Bone marrow (tissue), 2 donors: ENCODE results near the gene RBM28.
"Not testable (repeated sequence)": the region's sequence is repeated elsewhere in the genome, so short reads cannot be mapped to it uniquely, and the experiment has no call there.

Source experiments
- DNase-seq, 2 donors: peaks; one replicate each; lab custom pipeline; 2025; lab: John Stamatoyannopoulos, UW

RBM28 gene

DNA sequence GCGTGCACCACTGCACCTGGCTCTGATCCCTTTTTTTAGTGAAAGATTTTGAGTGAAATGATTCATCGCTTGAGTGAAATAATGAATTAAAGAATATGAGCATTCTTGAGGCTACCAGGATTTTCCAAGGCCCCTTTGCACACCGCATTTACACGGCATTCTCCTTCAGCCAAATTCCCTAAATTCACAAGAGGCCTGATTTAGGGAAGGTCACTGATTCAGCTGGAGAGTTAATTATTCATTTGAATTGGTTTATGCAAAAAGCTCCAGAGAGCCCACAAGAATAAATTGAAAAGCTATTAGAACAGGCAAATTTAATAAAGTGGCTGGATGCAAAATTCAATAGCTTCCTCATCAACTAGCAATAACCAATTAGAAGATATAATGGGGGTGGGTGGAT lies 56.2 kb downstream of the RBM28 start:
- no peak for DNase-seq

DNA sequence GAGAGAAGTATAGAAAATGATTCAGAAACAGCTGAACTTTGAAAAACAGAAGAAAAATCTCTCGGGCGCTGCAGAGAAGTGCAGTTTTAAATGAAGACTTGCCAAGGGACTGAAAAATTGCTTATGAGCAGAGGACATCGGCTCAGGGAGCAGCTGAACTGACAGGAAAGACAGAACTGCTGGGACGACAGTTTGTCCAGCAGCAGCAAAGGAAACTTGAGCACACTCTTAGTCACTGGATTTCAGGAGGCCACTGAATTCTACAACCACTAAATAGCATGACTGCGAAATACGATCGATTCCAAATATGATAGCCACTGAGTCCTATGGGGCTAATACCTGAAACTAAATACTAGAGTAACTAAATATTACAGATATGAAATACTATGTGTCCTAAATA lies 59.6 kb downstream of the RBM28 start:
- DNase-seq = no peak

DNA sequence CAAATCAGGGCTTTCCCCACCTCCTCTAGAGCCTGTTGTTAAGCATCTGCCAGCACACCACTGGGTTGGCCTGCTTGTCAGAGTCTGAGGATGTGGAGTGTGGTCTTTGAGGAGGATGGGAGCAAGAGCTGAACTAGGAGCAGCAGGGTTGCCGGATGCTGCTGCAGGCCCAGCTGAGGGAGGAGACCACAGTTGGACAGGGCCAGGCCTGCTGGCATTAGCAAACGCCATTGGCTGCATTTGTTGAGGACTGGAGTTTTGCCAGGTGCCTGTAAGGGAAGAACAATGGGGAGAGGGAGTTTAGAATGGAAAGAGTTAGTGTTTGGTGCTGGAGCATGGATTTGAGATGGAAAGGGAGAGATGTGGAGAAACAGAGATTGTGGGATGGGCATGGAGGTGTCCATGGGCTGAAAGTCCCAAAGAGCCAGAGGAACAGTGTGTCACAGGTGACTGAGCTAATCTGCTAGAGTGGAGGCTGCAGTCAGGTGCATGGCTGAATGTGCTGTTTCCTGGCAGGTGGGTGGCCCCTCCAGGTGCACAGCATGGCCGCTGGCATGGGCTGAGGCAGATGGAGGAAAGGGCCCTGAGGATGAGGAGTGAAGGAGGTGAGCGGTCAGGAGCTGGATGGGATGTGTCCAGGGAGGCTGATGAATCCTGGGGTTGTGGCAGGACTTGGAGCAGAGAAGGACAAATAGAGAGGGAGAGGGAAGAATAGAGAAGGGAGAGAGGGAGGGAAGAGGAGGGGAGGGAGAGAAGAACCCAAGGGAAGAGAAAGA lies 61.9 kb downstream of the RBM28 start:
- no peak for DNase-seq

DNA sequence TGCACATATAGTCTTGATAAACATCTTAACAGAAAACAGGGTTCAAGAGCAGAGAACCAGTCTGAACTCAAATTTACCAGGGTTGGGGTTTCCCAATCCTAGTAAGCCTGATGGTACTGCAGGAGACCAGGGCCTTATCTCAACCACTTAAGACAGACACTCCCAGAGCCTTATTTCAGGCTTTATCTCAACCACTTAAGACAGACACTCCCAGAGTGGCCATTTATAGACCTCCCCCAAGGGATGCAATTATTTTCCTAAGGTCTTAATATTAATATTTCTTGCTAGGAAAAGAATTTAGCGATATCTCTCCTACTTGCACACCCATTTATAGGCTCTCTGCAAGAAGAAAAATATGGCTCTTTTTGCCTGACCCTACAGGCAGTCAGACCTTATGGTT lies 63.3 kb downstream of the RBM28 start:
- not testable (repeated sequence) for DNase-seq

DNA sequence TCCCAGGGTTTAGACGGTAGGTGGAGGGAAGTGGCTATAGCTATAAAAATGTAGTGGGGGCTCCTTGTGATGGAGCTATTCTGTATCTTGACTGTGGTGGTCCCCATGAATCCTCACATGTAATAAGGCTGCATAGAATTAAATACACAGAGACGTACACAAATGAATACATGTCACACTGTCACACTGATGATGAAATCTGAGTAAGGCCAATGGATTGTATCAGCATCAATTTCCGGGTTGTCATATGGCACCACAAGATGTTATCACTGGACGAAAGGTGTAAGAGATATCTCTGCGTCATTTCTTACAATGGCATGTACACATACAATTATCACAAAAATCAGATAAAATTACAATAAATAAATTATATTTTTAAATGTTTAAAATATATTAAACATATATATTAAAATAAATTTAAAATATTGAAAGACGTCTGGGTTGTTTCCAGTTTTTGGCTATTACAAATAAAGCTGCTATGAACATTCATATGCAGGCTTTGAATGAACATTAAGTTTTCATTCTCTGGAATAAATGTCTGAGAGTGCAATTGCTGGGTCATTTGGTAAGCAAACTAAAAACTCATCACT lies 64.5 kb downstream of the RBM28 start:
- no peak for DNase-seq

DNA sequence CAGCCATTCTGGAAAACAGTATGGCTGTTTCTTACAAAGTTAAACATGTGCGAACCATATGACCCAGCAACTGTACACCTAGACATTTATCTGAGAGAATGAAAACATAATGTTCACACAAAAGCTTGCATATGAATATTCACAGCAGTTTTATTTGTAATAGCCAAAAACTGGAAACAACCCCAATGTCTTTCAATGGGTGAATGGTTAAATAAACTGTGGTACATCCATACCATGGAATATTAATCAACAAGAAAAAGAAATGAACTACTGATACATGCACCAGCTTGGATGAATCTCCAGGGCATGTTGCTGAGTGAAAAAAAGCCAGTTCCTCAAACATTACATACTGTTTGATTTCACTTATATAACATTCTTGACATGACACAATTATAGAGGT lies 65.3 kb downstream of the RBM28 start:
- no peak for DNase-seq

DNA sequence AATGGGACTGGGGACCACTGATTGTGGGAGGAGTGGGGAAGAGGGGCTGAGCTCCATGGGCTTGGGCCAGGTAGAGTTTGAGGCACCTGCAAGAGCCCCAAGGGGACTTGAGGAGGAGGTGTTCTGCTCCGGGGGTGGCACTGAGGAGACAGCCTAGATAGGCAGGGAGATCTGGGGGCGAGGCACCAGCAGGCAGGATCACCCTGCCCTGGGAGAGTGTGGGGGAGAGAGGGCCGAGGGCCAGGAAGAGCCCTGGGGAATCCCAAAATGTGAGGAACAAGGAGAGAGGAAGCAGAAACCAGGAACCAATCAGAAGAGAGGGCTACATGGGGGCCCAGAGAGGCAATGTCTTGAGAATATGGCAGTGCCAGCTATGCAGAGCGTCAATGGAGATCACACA lies 68.0 kb downstream of the RBM28 start:
- DNase-seq = no peak

DNA sequence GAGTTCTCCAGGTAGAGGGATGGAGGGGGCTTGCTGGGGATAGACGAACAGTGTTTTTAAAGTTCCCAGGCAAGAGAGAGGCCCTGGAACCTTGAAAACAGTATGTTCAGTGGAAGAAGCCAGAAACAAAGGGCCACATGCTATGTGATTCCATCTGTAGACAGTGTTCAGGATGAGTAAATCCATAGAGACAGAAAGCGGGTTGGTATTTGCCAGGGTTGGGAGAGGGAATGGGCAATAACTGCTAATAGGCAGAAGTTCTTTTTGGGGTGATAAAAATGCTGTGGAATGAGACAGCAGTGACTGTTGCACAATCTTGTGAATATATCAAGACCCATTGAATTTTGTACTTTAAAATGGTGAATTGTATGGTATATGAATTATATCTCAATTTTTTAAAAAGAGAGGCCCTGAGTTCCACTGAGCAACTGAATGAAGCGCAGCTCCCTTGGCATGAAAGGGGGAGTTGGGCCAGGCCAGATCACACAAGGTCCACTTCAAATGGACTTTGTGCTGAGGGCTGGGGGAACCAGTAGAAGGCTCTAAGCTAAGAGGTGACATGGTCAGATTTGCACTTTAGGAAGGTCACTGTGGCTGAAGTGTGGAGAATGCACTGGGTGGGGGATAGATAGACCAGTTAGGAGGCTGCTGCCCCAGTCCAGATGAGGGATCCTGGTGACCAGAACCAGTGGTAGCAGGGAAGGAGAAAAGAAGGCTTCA lies 68.7 kb downstream of the RBM28 start:
- no peak for DNase-seq

DNA sequence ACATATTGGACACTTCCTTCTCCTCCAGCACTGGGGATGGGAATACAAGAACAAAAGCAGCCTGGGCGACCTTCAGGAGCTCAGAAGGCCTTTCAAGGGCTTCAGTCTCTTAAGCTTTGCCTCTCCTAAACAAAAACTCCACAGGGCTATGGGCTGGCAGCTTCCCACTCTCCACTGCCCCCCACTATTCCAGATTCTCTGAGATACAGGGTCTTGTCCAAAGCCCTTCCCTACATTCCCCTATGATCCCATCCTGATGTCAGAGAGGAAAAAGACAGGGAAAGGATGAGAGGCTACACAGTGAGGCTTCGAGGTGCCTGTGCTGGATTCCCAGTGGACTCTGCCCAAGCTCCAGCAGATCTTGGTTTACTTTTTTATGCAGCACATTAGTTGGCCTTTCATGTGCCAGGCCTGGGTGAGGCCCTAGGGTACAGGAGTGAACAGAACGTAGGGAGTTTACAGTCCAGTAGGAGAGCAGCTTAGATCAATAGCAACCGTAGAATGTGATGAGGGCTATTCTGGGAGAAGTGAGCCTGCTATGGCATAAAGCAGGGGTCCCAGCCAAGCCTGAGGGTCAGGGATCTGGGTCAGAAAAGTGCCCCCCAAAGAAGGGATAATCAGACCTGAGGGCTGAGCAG lies 69.3 kb downstream of the RBM28 start:
- DNase-seq = no peak

DNA sequence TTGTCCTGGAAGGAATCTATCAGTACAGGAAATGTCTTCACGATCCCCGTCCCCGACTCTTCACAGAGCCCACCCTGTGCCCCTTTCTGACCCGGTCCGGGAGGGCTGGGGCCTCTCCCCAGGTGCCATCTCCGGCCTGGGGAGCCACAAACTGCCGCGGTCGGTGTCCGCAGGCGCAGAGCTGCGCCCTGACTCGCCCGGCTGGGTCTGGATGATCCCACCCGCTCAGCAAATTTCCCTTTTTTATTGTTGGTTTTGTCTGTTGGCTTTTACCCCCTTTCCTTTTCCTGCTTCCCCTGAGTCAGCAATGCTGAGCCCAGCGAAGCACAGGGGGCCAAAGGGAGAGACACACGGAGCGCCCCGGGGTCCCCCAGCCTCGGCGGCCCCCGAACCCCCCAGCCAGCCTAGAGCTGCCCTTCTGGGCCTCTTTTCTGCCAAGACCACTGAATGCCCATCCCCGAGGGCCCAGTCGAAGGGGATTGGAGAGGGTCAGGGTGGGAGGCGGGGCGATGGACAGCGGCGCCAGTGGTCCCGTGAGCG lies 71.7 kb downstream of the RBM28 start:
- peak in 1 of 2 donors; percentile 7 for DNase-seq

DNA sequence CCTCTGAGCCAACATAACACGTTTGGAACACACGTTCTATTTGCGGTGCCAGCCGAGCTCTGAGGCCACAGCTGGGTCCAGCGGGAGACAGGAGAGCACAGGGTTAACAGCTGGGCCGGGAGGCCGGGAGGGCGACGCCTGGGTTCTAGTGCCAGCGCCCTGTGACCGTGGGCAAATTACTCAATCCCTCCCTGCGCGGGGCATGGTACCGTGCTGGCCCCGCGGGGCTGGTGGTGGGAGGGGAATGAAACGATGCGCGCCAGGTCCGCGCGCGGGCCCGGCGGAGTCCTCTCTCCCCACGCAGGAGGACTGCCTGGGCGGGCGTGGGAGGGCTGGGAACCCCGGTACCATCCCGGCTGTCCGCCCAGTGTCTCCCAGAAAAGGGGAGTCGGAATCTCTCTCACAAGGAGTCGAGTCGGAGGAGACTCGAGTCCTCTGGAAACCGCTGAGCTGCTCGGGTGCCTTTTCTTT lies 72.2 kb downstream of the RBM28 start:
- no peak for DNase-seq

DNA sequence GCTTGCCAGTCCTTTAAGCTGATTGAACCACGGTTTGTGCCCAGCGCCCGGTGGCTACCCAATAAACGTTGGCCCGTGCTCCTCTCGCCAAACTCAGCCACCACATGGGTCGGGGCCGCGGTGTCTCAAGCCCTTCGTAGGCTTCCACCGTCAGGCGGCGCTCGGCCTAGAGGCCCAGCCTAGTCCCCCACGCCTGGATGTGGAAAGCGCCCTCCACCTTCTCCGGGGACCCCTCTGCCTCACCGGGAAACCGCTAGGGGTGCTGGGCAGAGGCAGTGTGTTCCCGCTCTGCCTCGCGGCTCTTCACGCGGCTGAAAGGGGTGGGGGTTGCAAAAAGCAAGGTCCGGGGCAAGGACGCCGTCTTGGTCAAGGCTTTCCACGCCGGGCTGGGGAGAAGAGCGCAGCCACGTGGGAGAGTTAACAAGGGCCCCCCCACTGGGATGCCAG lies 72.9 kb downstream of the RBM28 start:
- DNase-seq = no peak

DNA sequence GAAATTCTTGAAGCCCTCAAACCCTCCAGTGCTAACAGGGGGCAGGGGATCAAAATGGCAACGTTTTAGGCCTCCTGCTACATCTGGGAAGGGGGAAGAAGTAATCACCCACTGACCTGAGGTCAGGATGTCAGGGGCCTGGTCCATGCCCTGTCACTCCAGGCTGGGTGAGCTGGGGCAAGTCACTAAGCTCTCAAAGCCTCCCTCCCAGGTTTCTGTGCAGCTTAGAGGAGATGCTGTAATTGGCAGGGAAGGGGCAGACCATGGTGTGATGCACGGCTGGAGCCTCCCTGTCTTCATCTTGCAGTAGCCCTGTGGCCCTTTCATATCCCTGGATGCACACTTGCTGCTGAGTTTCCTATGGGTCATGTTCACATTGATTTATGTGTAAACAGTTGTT lies 75.5 kb downstream of the RBM28 start:
- DNase-seq = no peak

DNA sequence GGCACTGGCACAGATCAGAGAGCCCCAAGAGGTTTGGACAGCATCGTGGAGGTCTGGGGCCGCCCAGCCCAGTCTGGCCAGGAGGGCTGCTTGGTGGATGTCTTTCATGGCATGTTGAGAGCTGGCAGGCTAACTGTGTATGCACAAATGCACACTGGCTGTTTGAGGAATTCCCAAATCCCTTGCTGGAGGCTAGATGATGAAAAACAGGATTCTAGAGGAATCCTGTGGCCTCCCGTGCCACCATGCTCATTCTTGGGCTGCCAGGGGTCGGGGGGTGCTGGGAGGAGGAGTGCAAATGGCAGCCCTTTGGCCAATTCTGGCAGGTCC lies 76.1 kb downstream of the RBM28 start:
- no peak for DNase-seq

DNA sequence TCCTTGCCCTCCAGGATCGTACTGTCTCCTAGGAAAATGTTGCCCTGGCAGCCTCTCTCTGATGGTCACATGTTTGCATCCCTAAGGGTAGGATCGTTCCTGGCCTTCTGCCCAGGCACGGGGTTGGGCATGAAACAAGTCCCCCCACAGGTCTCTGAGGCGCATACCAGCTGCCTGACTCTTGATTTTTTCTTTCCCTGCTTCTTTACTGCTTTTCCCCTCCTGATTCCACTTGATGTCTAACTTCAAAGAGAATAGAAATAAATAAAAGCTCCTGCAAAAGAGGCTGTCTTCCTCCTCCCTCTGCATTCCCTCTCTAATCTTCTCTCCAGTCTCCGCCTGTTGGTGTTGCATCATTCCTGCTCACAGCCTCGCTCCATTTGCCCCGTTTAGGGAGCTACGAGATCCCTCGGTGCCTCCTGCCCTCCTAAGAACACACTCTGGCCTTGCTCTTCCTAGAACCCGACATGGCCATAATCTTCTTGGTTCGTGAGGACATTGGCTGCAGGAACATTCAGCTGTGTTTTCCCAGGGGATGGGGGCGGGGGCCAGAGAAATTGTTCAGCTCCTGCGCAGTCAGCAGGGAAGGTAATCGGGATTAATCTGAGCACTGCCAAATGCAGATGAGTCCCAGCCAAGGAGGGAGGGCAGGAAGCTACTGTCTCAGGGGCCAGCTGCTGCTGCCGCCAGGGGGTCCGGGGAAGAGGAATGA lies 76.7 kb downstream of the RBM28 start:
- DNase-seq = no peak

DNA sequence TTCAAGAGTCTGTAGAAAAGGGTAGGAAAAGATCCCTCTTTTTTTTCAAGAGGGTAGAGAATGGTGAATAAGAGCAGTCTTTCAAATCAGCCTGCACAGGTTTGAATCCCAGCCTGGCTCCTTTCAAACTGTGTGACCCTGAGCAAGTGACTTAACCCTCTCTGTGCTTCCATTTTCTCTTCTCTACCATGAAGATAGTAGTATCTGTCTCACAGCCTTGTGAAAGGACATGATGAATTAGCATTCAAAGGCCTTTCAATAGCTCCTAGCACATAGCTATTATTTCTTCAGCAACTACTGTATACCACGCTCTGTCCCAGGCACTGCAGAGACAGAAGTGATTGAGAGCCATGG lies 77.2 kb downstream of the RBM28 start:
- no peak for DNase-seq

DNA sequence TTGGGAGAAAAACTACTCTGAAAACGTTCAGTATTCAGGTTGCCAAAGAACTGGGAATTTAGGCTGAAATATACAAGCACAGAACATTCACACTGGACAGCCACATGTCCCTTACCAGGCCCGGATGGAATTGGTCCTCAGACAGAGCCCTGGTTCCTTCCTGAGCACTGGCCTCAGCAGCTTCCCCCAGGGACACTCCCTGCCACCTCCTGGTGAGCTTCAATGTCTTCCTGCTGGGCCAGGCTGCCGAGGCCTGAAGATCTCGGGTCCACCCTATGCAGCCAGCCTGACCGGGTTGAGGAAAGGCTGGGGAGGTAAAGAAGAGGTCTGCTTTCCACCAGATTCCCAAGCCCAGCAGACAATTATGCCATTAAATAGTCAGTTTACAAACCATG lies 77.8 kb downstream of the RBM28 start:
- no peak for DNase-seq

DNA sequence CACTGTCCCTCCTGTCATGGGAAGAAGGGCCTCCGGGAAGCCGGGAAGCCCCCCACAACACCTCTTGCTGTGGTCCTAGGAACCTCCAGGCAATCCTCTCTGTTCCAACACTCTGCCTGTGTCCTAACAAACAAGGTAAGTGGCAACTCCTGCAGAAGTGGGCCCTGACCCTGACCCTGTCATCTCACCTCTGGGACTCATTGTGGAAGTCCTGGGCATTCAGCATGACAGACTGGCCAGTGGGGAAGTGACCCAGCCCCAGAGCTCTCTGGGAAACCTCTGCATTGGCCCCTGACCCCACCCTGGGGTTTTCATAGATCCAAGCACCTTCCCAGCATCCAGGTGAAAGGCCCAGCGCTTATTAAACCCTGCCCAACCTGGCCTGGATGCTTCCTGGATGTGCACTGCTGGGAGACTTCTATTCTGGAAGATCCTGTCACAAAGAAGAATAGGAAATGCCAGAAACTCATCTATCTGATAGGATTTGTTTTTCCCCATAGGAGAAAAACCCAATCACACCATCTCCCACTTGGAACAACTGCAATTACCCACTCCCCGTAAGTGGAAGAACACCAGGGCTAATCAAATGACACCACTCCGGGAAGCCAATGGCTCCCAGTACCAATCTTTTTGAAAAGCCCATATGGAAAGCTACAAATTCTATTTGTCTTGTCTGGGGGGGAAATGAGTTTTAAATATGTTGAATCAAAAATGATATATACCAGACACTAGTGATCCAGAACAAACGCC lies 78.4 kb downstream of the RBM28 start:
- DNase-seq = no peak

DNA sequence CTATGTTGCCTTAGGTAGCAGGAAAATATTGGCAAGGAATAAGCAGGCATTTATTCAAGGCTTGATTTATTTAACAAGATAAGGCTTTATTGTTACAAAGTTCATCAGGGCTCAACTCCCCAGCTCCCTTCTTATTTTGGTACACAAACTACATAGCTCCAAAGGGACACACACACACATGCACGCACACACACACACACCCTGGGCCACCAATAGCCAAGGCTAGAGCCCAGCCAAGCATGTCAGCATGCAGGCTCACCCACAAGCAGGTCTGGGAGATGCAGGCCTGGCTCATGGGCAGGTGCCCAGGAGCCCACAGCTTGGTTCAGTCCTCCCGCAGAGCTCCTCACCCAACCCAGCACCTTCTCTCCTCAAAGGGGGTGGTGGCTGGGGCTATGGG lies 79.2 kb downstream of the RBM28 start:
- DNase-seq = no peak

DNA sequence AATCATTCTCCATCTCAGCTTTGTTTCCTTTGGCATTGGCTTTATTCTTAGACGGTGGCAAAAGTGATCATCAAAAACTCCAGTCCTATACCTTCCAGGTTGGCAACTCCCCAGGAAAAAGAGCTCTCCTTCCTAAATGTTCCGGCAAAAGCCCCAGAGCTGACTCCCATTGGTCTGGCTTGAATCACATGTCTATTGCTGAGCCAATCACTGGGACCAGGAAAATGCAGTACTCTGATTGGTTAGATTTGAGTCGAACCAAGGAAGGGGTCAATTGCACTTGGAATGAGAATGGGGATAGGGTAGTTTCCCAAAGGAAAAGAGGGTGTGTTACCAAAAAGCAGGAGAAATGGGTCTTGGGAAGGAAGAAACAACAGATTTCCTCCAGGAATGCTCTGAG lies 80.3 kb downstream of the RBM28 start:
- DNase-seq = no peak
